HG03432 (cell line): ENCODE measurements around the gene FKTN.

Source experiments
- ATAC-seq: cut with Tn5 transposase; IDR thresholded peaks from one replicate; pipeline ENCODE4 v1.9.1; 2021; ENCODE audit warnings: mild to moderate bottlenecking, moderate library complexity; ENCODE audit not compliant: unreplicated experiment

The FKTN gene

DNA sequence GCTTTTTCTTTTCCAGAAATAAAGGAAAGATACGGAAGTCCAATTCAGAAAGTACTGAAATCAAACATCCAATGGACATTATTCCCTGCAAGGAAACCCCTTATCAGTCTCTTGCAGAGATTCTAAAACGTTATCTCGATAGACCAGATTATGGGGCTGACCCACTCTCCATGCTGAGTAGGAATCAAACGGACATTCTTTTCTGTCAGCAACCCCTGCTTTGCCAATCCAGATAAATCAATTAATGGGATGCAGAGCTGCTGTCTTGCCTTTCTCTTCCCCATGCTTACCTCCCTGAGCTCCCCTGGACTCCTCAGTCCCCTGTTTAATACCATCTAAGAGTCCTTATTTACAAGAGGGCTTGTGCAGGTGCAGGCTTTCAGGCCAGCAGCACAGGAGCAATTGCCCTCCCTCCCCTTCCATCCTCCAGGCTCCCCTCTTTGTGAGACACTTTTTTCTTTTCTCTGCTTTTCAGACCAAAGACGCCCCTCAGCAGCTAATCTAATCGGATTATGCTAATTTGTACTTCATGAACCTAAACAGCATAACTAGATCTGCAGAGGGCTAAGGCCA is 118.5 kb downstream of the FKTN start:
- no peak for ATAC-seq

DNA sequence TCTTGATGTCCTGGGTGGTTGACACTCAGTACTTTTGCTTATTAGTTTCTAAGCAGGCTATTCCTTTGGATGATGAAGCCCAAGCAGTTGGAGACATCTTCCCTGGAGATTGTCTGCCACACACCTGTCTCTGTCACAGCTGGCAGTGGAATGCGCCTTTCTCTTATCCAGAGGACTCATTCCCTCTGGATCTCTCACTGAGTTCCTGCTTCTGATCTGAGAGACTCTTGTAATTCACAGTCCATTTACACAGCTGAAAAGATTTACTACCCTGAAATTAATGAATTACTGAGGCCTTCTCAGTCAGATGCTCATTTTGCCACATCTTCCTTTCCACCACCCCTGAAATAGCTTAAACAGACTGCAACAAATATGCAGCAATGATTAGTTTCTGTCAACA is 120.2 kb downstream of the FKTN start:
- no peak for ATAC-seq

DNA sequence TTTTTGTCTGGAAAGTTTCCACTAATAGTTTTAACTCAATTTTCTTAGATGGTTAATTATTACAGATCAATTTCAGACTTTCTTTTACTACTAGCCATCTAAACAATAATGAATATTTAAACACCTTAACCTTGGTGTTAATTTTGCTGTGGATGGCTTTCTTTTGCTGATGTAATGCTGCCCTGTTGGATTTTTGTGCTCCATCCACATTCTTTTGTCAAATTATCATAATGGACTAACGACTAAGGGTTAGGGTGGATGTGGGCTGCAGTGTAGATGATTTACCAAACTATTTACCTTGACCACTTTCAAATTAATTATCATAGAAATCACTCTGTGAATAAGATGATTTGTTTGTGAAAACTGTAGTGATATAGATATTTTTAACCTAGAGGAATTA is 120.8 kb downstream of the FKTN start:
- no peak for ATAC-seq

DNA sequence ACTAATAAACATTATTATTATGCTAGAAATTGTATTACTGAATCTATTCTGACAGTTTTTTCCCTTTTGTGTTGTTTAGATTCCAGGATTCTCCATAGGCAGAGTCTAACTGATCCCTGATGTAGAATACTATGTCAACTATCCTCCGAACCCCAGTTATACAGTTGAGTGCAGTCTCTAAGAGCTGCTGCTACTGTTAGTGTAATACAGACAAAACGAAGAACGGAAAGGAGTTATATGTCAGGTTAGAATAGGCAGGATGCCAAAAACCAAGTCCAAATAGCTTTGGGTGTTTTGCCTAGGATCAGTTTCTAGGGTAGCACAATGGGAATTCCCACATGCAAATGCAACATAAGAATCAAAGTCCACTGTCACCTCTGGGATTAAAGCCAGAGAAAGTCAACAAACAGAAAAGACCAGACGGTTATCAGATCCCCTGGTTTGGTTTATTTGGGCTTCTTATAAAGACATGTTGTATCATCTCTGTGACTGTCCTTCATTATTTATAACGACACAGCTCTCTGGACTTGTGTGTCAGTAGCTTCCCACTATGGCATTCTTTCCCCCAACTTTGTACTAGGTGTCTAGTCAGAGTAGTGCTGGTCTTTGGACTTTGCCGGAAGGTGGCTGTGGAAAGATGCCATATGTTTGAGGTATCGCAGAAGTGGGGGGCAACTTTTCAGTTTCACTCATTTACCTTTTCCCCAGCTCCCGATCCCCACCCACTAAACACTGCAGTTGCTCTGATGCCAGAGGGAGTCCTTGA is 121.5 kb downstream of the FKTN start:
- ATAC-seq = no peak

DNA sequence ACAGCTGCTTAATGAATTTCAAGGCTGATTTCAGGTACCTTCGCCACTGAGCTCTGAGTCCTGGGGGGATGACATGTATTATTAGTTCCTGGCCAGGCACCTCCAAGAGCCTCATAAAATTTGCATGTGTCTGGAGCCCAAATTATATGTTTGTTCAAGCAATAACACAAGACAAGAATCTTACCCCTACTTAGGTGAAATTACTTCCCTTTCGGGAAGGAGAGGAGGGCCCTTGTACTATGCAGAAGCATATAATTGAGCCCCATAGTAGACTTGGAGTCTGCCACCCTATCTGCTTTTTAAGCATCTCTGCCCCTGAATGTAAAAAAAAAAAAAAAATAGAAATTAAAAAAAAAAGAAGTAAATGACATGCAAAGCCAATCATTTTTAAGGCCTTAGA is 123.4 kb downstream of the FKTN start:
- no peak for ATAC-seq

DNA sequence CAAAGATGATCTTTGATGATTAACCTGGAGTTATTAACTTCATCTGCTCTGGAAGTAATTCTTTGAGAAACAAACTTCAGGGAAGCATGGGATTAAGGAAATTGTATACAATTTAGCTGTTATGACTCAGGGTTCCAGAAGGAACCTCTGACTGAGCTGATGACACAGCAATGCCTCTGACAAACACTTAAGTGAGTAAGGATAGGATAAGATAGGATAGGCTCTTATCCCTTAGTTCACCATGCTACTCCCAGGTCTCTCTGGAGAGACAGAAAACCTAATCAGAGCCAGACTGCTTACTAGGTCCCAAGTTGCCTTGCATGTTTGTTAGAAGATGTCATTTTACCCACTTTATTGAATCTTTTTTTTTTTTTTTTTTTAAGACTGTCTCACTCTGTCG is 123.8 kb downstream of the FKTN start:
- ATAC-seq = no peak

DNA sequence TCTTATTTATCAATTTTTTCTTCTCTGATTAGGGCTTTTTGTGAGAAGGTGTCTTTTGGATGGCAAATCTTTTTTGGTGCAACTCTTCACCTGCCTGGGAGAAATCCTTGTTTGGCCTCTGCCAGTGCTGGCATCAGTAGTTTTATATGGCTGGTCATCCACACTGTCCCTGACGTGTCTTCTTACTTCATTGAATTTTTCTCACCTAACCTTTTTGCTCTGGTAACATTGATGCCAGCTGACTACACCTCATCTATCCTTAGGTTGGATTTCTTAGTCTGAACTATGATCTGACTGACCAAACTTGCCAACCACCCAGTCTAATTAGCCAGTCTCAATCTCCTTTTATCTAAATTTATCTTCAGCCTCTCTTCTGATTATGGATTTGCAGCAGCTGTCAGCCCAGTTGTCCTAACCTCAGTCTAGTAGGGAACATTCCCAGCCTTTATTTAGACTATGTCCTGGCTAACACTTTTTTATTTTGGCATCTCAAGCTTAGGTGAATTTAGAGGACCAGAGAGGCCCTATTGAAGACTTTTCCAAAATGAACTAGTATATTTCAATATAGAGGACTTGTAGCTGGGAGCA is 125.9 kb downstream of the FKTN start:
- ATAC-seq = no peak

DNA sequence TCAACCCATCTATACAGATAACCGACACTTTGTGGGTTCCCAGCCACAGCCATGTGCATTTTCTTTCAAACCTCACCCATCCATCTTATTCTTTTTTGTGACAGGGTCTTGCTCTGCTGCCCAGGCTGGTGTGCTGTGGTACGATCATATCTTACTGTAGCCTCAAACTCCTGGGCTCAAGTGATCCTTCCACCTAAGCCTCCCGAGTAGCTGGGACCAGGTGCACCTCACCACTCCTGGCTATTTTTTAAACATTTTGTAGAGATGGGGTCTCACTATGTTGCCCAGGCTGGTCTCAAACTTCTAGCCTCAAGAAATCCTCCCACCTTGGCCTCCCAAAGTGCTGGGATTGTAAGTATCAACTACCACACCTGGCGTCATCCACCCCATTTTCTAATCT is 129.0 kb downstream of the FKTN start:
- no peak for ATAC-seq
